ENCODE results near the gene NEGR1. TPM values are rescaled to one million over a fixed set of nuclear protein-coding genes. Genes with fewer than 3 reads are reported as not detected.

The NEGR1 gene
- total RNA-seq, 1 donor from 2014 or later, result 1.6 TPM

DNA sequence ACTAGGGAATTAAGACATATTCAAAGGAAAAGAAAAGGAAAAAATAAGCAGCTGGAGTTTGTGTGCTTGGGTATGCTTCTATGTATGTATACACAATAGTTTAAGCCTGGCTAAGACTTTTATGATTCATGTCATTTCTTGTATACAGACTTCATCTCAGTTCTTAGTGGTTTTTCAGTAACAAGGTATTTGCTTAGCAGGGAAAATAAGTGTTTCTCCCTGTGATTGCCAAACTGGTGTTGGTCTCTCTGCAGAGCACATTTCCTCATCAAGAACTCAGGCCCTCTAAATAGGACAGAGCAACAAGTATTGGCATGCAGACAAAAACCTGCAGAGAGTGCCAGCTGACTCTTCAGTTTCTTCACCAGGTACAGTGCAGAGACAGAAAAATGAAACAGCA lies 717.1 kb downstream of the NEGR1 start:
- peak; percentile 49 for DNase-seq (ENCODE audit: low read depth)

DNA sequence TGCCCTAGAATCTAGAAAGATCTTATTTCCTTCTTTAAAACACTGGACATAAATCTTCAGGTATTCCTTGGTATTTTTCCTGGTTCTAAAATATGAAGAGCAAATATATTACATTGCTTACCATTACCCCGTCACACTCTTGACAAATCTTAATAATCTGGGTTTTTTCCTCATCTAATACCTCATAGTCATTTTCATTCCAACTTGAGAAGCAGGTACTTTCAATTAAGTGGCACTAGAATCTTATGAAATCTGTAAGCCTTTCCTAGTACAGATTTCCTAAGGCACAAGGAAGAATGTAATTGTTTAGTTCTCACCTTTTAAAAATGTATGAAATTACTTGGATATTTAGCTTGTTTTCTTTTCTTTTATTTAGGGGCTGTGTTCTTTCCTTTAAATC lies 720.0 kb downstream of the NEGR1 start:
- DNase-seq (ENCODE audit: low read depth), result no peak

GRCh38 chr1:71561729-71562128 lies 720.6 kb downstream of the NEGR1 start:
- peak; percentile 77 for DNase-seq (ENCODE audit: low read depth)

DNA sequence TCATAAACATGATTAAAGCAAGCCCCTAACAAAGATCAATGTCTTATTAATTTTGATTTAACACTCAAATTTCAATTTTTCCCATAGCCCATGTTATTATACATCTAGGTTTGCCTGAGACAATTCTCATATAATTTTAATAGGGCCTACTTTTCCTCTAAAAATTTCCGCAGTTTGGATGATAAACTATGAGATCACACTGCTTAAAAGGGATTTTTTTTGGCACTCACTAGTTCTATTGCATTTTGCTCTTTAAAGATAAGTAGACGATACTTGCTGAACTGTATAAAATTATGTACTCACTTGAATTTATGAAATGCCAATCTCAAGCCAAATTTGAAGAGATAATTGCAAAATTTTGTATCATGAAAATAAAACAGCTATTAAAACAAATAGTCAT lies 721.1 kb downstream of the NEGR1 start:
- DNase-seq (ENCODE audit: low read depth), result no peak

- DNase-seq (ENCODE audit: low read depth), result no peak
These were observed 722.5 kb downstream of the NEGR1 start for GRCh38 chr1:71559880-71560279.

DNA sequence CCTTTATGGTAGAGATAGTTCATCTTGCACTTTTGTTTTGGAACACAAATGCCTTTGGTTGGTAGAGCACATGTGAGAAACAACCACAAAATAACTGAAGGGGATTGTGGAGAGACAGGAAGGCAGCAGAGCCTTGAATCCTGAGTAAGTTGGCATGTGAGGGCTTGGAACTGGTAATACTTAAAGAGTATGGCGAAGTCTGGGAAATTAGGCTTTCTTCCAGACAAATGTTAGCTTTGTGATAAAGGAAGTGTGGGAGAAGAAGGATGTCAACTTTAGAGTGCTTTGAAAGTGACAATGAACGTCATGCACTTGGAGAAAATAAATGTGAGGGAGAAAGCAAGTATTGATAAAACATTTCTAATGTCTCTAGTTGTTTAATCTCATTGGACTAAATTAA lies 725.2 kb downstream of the NEGR1 start:
- DNase-seq (ENCODE audit: low read depth), result no peak

DNA sequence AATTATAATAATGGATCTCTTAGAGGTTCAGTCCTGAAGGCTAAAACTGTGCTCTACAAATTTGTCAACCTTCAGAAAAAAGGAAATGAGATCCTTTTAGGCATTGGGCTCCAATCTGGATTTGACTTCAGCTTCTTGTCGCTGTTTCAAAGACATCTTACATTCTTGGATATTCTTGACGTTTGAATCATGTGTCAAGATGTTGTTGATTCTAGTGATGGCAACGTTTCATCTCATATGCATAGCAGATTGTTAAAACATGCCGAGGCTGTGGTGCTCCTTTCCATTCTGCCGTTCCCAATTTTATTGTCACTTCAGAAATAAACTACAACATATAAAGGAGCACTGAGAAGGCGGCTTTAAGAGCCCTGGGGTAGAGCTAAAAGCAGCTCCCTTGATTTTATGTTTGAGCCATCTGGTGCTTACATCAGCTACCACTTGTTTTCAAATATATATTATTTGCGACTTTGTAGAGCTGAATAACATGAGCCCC lies 733.9 kb downstream of the NEGR1 start:
- DNase-seq (ENCODE audit: low read depth), result no peak

- no peak for DNase-seq (ENCODE audit: low read depth)
These were observed 740.2 kb downstream of the NEGR1 start for GRCh38 chr1:71542155-71542554.

GRCh38 chr1:71533950-71534349 lies 748.4 kb downstream of the NEGR1 start:
- DNase-seq (ENCODE audit: low read depth), result peak; percentile 66

GRCh38 chr1:71532343-71532742 lies 750.0 kb downstream of the NEGR1 start:
- peak; percentile 7 for DNase-seq (ENCODE audit: low read depth)

GRCh38 chr1:71526824-71527223 lies 755.5 kb downstream of the NEGR1 start:
- no peak for DNase-seq (ENCODE audit: low read depth)

DNA sequence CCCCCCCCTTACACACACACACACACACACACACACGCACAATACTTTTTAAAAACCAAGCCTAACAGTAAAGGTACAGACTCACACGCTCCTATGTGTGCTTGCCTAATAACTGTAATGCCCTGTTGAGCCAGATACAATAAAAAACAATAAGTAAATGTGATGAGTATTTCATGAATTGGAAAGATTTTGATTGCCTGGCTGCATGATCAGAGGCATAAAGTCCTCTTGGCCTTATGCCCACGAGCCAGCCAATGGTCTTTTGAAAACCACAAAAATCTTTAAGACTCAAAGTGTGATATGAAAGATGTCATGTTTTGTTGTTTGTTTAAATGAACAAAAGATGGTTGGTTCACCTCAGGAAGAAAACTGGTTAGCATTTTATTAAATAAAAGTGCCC lies 759.6 kb downstream of the NEGR1 start:
- no peak for DNase-seq (ENCODE audit: low read depth)

GRCh38 chr1:71521655-71522264 lies 760.6 kb downstream of the NEGR1 start:
- peak; percentile 34 for DNase-seq (ENCODE audit: low read depth)

GRCh38 chr1:71511505-71511904 lies 770.8 kb downstream of the NEGR1 start:
- DNase-seq (ENCODE audit: low read depth), result no peak

GRCh38 chr1:71510725-71511124 lies 771.6 kb downstream of the NEGR1 start:
- DNase-seq (ENCODE audit: low read depth), result no peak

DNA sequence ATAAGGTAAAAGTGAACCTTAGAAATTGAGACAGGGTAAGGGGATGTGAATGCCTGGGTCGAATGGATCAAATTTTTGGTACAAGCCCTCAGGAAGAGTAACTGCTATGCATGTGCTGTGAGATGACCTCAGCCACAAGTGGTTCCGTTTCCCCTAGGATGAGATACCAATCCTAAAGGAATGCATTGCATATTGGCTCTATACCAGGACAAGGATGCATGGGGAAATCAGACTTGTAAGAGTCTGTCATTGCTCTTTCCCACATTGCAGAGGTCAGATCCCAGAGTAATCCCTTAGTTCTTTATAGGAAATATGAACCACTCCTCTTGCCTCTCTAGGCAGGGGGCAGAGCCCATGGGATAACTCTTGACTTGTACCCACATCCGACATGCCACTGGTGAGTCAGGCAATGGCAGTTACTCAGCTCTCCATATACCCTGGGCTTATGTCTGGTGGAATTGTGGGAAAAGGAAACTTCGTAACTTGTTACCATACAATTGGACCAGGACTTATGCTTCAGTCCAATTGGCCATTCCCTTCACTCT lies 773.2 kb downstream of the NEGR1 start:
- no peak for DNase-seq (ENCODE audit: low read depth)

DNA sequence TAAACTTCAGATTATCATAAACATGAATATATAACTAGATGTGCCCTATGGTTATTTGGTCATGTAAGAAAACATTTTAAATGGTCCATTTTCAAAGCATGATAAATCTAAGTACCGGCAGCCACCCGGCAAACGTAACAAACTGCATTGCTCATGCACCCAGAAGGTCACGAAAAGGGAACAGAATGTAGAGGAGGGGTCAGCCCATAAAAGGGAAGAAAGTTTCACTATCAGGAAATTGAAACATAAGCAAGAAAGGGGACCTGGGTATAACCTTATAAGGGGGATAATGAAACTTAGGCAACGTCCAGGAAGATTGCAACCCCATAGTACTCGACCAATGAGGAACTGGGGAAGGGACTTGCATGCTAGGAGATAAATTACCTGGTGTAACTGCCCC lies 780.3 kb downstream of the NEGR1 start:
- DNase-seq (ENCODE audit: low read depth), result no peak

GRCh38 chr1:71498542-71498941 lies 783.8 kb downstream of the NEGR1 start:
- no peak for DNase-seq (ENCODE audit: low read depth)

DNA sequence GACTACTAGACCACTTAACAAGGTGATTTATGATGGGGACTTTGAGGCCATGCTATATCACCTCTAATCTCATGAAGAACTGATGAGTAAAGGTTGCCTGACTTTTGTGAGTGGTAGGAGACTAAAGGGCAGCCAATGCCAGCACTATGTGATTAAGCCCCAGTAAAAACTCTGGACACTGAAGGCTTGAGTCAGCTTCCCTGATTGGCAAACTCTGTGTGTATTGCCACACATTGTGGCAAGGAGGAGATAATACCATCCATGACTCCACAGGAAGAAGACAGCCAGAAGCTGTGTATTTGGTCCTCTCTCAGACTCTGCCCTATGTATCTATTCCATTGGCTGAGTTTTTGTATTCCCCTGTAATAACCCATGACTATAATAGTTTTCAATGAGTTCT lies 788.2 kb downstream of the NEGR1 start:
- DNase-seq (ENCODE audit: low read depth), result no peak

DNA sequence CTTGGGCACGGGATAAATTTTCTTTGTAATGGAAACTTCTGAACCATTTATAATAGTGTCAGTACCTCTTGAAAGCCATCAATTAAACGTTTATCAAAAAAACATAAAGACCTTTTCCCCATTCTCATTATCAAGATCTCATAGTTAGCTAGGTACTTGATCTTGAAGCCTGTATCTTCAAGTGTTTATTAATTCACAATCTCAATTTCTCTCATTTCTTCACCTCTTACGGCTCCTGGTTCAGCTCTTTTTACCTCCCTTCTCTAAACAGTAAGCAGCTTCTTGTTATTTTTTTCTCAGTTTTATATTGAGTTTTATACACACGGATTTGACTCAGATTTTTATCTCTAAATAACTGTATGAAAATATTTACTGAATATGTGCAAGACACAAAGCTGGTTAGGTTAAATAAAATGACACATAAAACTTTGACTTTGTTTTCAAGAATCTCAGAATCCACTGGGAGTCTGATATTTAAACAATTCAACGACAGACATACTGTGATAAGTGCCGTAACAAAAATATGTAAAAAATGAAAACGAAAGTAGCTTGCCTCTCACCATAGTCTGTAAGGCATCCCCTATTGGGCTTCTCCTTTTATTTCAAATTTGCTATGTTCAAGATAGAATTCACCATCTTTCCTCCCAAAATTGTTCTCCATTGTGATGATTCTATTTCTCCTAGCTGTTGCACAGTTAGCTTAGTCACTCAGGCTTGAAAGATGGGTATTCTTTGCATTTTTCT lies 789.9 kb downstream of the NEGR1 start:
- no peak for DNase-seq (ENCODE audit: low read depth)

DNA sequence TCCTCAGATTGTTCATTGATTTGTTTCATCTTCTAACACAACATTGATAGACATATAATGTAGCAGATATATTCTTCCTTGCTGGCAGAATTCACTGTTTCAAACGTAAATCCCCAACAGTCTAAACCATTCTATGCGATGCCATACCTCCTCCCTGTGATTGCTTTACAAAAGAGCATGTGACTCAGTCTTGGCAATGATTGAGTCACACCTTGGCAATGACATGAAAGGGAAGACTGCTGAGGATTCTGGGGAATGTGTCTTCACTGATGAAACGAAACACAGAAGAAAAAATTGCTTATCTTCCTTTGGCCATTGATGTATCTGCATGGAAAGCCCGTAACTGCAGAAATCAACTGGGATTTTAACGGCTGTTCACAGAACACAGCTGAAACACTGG lies 791.9 kb downstream of the NEGR1 start:
- DNase-seq (ENCODE audit: low read depth), result peak; percentile 19

- no peak for DNase-seq (ENCODE audit: low read depth)
These were observed 793.6 kb downstream of the NEGR1 start for GRCh38 chr1:71488555-71489252.

- no peak for DNase-seq (ENCODE audit: low read depth)
These were observed 809.0 kb downstream of the NEGR1 start for GRCh38 chr1:71473331-71473730.

Data from renal cortical epithelial cell (primary cell).